Measurements from ENCODE around the gene JUNB. TPM values are rescaled to one million over a fixed set of nuclear protein-coding genes. Genes with fewer than 3 reads are reported as not detected.

Gene JUNB
- total and polyA plus RNA-seq, 2 of the 13 experiments (the other 11 are each of a cell fraction or from before 2014, with no cell fraction given): 7.7 to 8.2 TPM

DNA sequence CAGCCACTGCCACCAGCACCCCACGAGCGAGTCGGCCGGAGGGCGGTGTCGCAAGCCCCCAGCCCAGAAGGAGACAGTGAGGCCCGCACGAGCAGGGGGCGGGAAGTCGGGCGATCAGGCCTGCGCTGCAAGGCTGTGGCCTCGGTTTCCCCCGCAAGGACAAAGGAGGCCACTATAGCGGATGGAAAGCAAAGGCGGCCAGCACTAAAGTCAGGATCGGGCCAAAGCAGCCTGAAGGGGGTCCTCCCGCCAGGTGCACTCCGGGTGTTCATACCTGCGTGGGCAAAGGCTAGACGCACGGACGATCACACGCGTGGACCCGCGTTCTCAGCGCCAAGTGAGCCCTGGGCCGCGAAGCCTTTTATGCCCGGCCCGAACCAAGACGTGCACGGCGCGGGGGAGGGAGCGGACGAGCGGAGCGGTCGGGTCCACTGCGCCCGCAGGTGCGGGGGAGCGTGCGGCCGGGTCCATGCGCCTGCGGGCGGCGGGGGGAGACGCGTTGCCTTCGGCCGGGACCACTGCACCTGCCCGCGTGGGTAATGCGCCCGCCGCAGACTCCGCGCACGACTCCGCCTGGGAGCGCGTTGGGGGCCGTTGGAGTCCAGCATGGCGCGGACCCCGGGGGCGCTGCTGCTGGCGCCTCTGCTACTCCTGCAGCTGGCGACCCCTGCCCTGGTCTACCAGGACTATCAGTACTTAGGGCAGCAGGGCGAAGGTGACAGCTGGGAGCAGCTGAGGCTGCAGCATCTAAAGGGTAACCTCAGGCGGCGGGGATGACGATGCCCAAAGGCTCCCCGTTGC is 10.4 kb downstream of the JUNB start, which contains the start of the genes PRDX2 and THSD8 (continued):
- no peak for TF ChIP-seq ZNF773 (CRISPR knock-in tag; IDR thresholded peaks at IDR 0.05; ENCODE audit: borderline replicate concordance)
- peak; percentile 99 for TF ChIP-seq PRDM10 (CRISPR knock-in tag; IDR thresholded peaks at IDR 0.05; ENCODE audit: low read depth)
- no peak for TF ChIP-seq TCF7 (IDR thresholded peaks at IDR 0.05; ENCODE audit: low read depth)
- peak; percentile 54; the same call in 1 of the 2 replicates for TF ChIP-seq MIER2 (CRISPR knock-in tag; IDR thresholded peaks at IDR 0.05)
- peak; percentile 59; the same call in 1 of the 2 replicates for TF ChIP-seq SIN3A (IDR thresholded peaks at IDR 0.05; ENCODE audit: borderline replicate concordance, low read depth, low read length)
- TF ChIP-seq ZSCAN30 (CRISPR knock-in tag; IDR thresholded peaks at IDR 0.05): 0 out of 2 replicates have a peak, but pooled peaks have one; percentile 87
- TF ChIP-seq GABPB1 (CRISPR knock-in tag; IDR thresholded peaks at IDR 0.05): peak; percentile 84
- TF ChIP-seq KDM4B (CRISPR knock-in tag; IDR thresholded peaks at IDR 0.05): no peak
- no peak for TF ChIP-seq ZNF720 (CRISPR knock-in tag; IDR thresholded peaks at IDR 0.05)
- TF ChIP-seq ARNT2 (CRISPR knock-in tag; IDR thresholded peaks at IDR 0.05; ENCODE audit: low read depth): peak; percentile 72; the same call in 1 of the 2 replicates
- TF ChIP-seq, protein P1, sequence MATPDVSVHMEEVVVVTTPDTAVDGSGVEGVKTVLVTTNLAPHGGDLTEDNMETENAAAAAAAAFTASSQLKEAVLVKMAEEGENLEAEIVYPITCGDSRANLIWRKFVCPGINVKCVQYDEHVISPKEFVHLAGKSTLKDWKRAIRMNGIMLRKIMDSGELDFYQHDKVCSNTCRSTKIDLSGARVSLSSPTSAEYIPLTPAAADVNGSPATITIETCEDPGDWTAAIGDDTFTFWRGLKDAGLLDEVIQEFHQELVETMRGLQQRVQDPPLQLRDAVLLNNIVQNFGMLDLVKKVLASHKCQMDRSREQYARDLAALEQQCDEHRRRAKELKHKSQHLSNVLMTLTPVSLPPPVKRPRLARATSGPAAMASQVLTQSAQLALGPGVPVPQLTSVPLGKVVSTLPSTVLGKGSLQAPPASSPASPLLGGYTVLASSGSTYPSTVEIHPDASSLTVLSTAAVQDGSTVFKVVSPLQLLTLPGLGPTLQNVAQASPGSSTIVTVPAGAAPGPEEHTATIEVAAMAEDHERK (CRISPR knock-in tag; IDR thresholded peaks at IDR 0.05; ENCODE audit: low read depth): peak; percentile 56; the same call in 1 of the 2 replicates
- TF ChIP-seq DR1 (CRISPR knock-in tag; IDR thresholded peaks at IDR 0.05): peak; percentile 97
- TF ChIP-seq KDM5B (CRISPR knock-in tag; IDR thresholded peaks at IDR 0.05; ENCODE audit: borderline replicate concordance): peak; percentile 84; the same call in 1 of the 2 replicates
- peak; percentile 62 for TF ChIP-seq ZSCAN21 (CRISPR knock-in tag; IDR thresholded peaks at IDR 0.05; ENCODE audit: borderline replicate concordance)
- TF ChIP-seq CEBPG (CRISPR knock-in tag; IDR thresholded peaks at IDR 0.05): peak; percentile 14; the same call in 1 of the 2 replicates
- peak; percentile 55 for TF ChIP-seq ZNF558 (CRISPR knock-in tag; IDR thresholded peaks at IDR 0.05; ENCODE audit: borderline replicate concordance)
- no peak for TF ChIP-seq RCOR2 (CRISPR knock-in tag; IDR thresholded peaks at IDR 0.05)
- TF ChIP-seq ONECUT2 (CRISPR knock-in tag; IDR thresholded peaks at IDR 0.05): no peak
- peak; percentile 94 for TF ChIP-seq ARID4A (CRISPR knock-in tag; IDR thresholded peaks at IDR 0.05; ENCODE audit: borderline replicate concordance)
- peak; percentile 81; the same call in 1 of the 2 replicates for TF ChIP-seq HES4 (CRISPR knock-in tag; IDR thresholded peaks at IDR 0.05; ENCODE audit: borderline replicate concordance)
- TF ChIP-seq ZNF121 (CRISPR knock-in tag; IDR thresholded peaks at IDR 0.05): peak; percentile 77

All from HepG2 (cell line).